H1 (cell line): ENCODE data around the gene CYP27C1. TPM values are rescaled to one million over a fixed set of nuclear protein-coding genes. Genes with fewer than 3 reads are reported as not detected.

Experiments
- TBP ChIP-seq: IDR thresholded peaks from 2 replicates; pipeline ENCODE4 v1.6.1; 2011; ENCODE audit warnings: low read depth, low read length, improper control_type of control experiment
- polyA plus RNA-seq, 7 experiments: library from polyadenylated mRNA; depleted of rRNA in 3 of 7; stranded (reverse) in 5 of 7; unstranded in 2 of 7; fragments of >200 nt in 5 of 7; fragments of 200-250 nt in 2 of 7; gene quantifications; 1 replicate in 5 of 7; 2 replicates in 1 of 7; 4 replicates in 1 of 7; pipeline versions ENCODE4 v1.2.1 to v1.2.3, GENCODE V29; 2011 to 2013; ENCODE audit warnings: missing spikeins in 2 of 7, mixed read lengths in 2 of 7
- total RNA-seq: library from RNA; stranded (reverse); fragmentation: NEBNext Ultra II Directional; extraction: Animal tissue kit (Norgen Biotek cat#: 25700); gene quantifications from 2 replicates; pipeline ENCODE4 v1.2.1, GENCODE V29; 2021
- TF ChIP-seq, protein P1 (sequence below): fragments of 300-600 bp; sonication (generic); IDR thresholded peaks from 2 replicates; pipeline ENCODE4 v1.7.1; 2012; ENCODE audit warnings: low read length, moderate library complexity, mild to moderate bottlenecking, inconsistent platforms; ENCODE audit not compliant: insufficient replicate concordance

CYP27C1 gene
- total and polyA plus RNA-seq, 2 of the 8 experiments (the other 6 are each of a cell fraction or from before 2014, with no cell fraction given) = 1.3 to 3.2 TPM

DNA sequence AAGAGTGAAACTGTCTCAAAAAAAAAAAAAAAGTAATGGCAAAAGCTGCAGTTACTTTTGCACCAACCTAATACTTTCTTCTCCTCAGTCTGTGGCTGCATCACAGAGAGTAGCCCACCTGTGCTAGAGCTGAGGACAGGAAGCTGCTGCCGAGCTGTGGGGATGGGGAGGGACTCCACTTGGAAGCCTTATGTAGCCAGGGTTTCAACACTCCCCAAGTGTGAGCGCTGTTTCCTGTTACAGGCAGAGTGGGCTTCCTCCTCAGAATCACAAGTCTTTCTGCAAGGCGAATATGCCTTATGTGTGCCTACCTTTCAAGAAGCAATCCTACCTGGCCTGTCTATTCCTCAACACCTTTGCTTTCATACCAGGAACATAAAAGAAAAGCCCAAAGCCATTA, 36.3 kb upstream of the CYP27C1 start (continued):
- TF ChIP-seq, protein P1, sequence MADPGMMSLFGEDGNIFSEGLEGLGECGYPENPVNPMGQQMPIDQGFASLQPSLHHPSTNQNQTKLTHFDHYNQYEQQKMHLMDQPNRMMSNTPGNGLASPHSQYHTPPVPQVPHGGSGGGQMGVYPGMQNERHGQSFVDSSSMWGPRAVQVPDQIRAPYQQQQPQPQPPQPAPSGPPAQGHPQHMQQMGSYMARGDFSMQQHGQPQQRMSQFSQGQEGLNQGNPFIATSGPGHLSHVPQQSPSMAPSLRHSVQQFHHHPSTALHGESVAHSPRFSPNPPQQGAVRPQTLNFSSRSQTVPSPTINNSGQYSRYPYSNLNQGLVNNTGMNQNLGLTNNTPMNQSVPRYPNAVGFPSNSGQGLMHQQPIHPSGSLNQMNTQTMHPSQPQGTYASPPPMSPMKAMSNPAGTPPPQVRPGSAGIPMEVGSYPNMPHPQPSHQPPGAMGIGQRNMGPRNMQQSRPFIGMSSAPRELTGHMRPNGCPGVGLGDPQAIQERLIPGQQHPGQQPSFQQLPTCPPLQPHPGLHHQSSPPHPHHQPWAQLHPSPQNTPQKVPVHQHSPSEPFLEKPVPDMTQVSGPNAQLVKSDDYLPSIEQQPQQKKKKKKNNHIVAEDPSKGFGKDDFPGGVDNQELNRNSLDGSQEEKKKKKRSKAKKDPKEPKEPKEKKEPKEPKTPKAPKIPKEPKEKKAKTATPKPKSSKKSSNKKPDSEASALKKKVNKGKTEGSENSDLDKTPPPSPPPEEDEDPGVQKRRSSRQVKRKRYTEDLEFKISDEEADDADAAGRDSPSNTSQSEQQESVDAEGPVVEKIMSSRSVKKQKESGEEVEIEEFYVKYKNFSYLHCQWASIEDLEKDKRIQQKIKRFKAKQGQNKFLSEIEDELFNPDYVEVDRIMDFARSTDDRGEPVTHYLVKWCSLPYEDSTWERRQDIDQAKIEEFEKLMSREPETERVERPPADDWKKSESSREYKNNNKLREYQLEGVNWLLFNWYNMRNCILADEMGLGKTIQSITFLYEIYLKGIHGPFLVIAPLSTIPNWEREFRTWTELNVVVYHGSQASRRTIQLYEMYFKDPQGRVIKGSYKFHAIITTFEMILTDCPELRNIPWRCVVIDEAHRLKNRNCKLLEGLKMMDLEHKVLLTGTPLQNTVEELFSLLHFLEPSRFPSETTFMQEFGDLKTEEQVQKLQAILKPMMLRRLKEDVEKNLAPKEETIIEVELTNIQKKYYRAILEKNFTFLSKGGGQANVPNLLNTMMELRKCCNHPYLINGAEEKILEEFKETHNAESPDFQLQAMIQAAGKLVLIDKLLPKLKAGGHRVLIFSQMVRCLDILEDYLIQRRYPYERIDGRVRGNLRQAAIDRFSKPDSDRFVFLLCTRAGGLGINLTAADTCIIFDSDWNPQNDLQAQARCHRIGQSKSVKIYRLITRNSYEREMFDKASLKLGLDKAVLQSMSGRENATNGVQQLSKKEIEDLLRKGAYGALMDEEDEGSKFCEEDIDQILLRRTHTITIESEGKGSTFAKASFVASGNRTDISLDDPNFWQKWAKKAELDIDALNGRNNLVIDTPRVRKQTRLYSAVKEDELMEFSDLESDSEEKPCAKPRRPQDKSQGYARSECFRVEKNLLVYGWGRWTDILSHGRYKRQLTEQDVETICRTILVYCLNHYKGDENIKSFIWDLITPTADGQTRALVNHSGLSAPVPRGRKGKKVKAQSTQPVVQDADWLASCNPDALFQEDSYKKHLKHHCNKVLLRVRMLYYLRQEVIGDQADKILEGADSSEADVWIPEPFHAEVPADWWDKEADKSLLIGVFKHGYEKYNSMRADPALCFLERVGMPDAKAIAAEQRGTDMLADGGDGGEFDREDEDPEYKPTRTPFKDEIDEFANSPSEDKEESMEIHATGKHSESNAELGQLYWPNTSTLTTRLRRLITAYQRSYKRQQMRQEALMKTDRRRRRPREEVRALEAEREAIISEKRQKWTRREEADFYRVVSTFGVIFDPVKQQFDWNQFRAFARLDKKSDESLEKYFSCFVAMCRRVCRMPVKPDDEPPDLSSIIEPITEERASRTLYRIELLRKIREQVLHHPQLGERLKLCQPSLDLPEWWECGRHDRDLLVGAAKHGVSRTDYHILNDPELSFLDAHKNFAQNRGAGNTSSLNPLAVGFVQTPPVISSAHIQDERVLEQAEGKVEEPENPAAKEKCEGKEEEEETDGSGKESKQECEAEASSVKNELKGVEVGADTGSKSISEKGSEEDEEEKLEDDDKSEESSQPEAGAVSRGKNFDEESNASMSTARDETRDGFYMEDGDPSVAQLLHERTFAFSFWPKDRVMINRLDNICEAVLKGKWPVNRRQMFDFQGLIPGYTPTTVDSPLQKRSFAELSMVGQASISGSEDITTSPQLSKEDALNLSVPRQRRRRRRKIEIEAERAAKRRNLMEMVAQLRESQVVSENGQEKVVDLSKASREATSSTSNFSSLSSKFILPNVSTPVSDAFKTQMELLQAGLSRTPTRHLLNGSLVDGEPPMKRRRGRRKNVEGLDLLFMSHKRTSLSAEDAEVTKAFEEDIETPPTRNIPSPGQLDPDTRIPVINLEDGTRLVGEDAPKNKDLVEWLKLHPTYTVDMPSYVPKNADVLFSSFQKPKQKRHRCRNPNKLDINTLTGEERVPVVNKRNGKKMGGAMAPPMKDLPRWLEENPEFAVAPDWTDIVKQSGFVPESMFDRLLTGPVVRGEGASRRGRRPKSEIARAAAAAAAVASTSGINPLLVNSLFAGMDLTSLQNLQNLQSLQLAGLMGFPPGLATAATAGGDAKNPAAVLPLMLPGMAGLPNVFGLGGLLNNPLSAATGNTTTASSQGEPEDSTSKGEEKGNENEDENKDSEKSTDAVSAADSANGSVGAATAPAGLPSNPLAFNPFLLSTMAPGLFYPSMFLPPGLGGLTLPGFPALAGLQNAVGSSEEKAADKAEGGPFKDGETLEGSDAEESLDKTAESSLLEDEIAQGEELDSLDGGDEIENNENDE = no peak
- TF ChIP-seq TBP = no peak
